ENCODE data around the gene FKBP1B.

DNA sequence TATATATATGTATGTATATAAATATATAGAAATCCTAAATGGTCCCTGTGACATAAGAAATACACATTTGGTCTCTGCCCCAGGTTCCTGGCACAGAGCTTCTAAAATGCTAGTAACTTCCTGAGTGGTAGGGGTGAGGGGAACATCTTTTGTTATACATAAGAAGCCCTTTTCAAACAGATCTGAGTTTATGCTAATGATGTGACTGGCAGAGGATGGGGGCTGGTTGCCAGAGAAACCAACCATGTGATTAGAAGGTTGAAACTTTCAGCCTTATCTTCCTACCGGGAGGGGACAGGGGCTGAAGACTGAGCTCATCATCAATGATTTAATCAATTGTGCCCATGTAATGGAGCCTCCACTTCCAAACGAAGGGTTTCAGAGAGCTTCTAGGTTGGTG, 23.3 kb upstream of the FKBP1B start:
- TF ChIP-seq POLR2AphosphoS5 (IDR thresholded peaks at IDR 0.05; ENCODE audit: borderline replicate concordance, low read depth, low read length) (no peak), EZH2 (IDR thresholded peaks at IDR 0.05) (no peak), FOXP2 (optimal IDR thresholded peaks at IDR 0.05; ENCODE audit: control extremely low read depth, extremely low read length, insufficient read depth) (no peak)
